Natural killer cell (primary cell): ENCODE measurements around the gene DENND5B. TPM values are rescaled to one million over a fixed set of nuclear protein-coding genes. Genes with fewer than 3 reads are reported as not detected.

Experiments
- ATAC-seq, 3 donors: fragments of 150-1000 bp in 2 of 3; fragments of 200-7000 bp in 1 of 3; cut with Tn5 transposase; 1 replicate in 1 of 3; 2 replicates in 2 of 3; pipeline ENCODE4 v1.10.0; 2021; ENCODE audit warnings: mild to moderate bottlenecking in 2 of 3, moderate library complexity in 2 of 3
- DNase-seq, 2 donors: peaks; one replicate each; pipeline versions ENCODE4 v3.0.0 to v3.0.0-alpha.2; 2013 to 2021; ENCODE audit warnings: mixed read lengths in 1 of 2
- H3K27ac ChIP-seq: one replicate; pipeline ENCODE4 v1.5.1; 2013; ENCODE audit warnings: mild to moderate bottlenecking, low read length
- H3K27me3 ChIP-seq: one replicate; pipeline ENCODE4 v1.6.1; 2013; ENCODE audit warnings: low read length; ENCODE audit not compliant: control insufficient read depth, insufficient read depth
- H3K36me3 ChIP-seq: one replicate; pipeline ENCODE4 v1.6.1; 2013; ENCODE audit warnings: low read length; ENCODE audit not compliant: control insufficient read depth, insufficient read depth
- H3K4me1 ChIP-seq: one replicate; pipeline ENCODE4 v1.6.1; 2013; ENCODE audit warnings: low read length; ENCODE audit not compliant: control insufficient read depth, insufficient read depth
- H3K4me3 ChIP-seq: one replicate; pipeline ENCODE4 v1.5.1; 2013; ENCODE audit warnings: low read length
- H3K9me3 ChIP-seq: one replicate; pipeline ENCODE4 v1.6.1; 2013; ENCODE audit warnings: low read length; ENCODE audit not compliant: control insufficient read depth, insufficient read depth
- H3K27ac Mint-ChIP-seq, 2 donors: one replicate each; pipeline ENCODE4 v1.8.0; 2022; ENCODE audit warnings: mild to moderate bottlenecking in 2 of 2, mixed read lengths in 2 of 2, moderate library complexity in 1 of 2
- H3K27me3 Mint-ChIP-seq, 2 donors: one replicate each; pipeline ENCODE4 v1.8.0; 2022; ENCODE audit warnings: low read depth in 2 of 2, mixed read lengths in 2 of 2
- H3K36me3 Mint-ChIP-seq: one replicate; pipeline ENCODE4 v1.8.0; 2022; ENCODE audit warnings: mixed read lengths
- H3K4me1 Mint-ChIP-seq, 2 donors: one replicate each; pipeline ENCODE4 v1.8.0; 2022; ENCODE audit warnings: mixed read lengths in 2 of 2
- H3K4me3 Mint-ChIP-seq: one replicate; pipeline ENCODE4 v1.8.0; 2022; ENCODE audit warnings: mild to moderate bottlenecking, moderate library complexity, mixed read lengths
- H3K9me3 Mint-ChIP-seq, 2 donors: one replicate each; pipeline ENCODE4 v1.8.0; 2022; ENCODE audit warnings: mixed read lengths in 2 of 2
- CTCF ChIP-seq: fragments of 200-600 bp; IDR thresholded peaks from one replicate; pipeline ENCODE4 v1.8.0; 2022; ENCODE audit warnings: antibody characterized with exemption
- WGBS: methylation state at CpG from one replicate; pipeline ENCODE4 v1.1.7; 2013; ENCODE audit warnings: missing lambda C conversion rate; ENCODE audit not compliant: insufficient coverage; 5-methylcytosine and 5-hydroxymethylcytosine counted together
- intact Hi-C: fragments of 100-400 bp; cut with micrococcal nuclease; formaldehyde crosslinking; loops from one replicate; pipeline ENCODE4 v1.14.2; 2022
- total RNA-seq, 4 donors: library from RNA; stranded (reverse); fragments of 120-200 nt in 1 of 4; gene quantifications; one replicate each; pipeline versions ENCODE4 v1.2.3 to v1.2.4, GENCODE V29; 2013 to 2022

The DENND5B gene
- total RNA-seq, 3 donors from 2014 or later (not counting 1 experiment from before 2014, with no cell fraction given): 0.52 to 2.4 (median 0.70) TPM

DNA sequence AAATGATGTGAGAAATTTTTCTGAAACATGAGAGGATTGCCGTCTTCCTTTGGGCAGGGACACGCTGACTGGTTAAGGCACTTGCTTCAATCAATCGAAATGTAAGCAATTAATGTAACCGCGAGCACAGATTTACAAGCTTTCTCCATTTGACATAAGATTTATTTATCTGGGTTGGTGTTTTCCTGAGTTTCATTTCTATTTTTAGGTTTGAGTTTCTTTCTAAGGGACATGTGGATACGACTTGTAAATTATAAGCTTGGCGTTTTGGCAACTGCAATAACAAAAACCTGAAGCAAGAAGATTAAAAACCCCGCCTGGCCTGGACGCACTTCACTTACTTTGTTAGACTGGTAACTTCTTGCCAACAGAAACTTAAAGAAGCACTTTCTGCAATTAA lies 244.7 kb downstream of the DENND5B start:
- Mint-ChIP-seq H3K27ac (no peak overlapping the region), H3K4me1 (no peaks in the 10 kb centered on the region), H3K4me3 (no peak overlapping the region), H3K9me3 (no peaks in the 10 kb centered on the region), H3K27me3 (peaks cover 0 to 6% of the 10 kb centered on the region in 2 donors), H3K36me3 (no peaks in the 10 kb centered on the region)
- no peak for ATAC-seq
- Histone ChIP-seq H3K36me3 (no peaks in the 10 kb centered on the region), H3K27ac (no peak overlapping the region), H3K4me1 (no peaks in the 10 kb centered on the region), H3K4me3 (no peak overlapping the region), H3K9me3 (no peaks in the 10 kb centered on the region), H3K27me3 (no peaks in the 10 kb centered on the region)
- no peak for DNase-seq
- no peak for TF ChIP-seq CTCF
- intact Hi-C loops: no loop called here
- WGBS: 28% methylated on average over 7 of the region's 9 CpGs

- Mint-ChIP-seq H3K36me3 (no peaks in the 10 kb centered on the region), H3K27ac (no peak overlapping the region), H3K9me3 (no peaks in the 10 kb centered on the region), H3K4me1 (no peaks in the 10 kb centered on the region), H3K4me3 (no peak overlapping the region), H3K27me3 (peaks cover 0 to 3% of the 10 kb centered on the region in 2 donors)
- 90% methylated on average over 8 of the region's 8 CpGs for WGBS
- Histone ChIP-seq H3K27ac (no peak overlapping the region), H3K4me1 (no peaks in the 10 kb centered on the region), H3K4me3 (no peak overlapping the region), H3K27me3 (no peaks in the 10 kb centered on the region), H3K9me3 (no peaks in the 10 kb centered on the region), H3K36me3 (no peaks in the 10 kb centered on the region)
- no peak for TF ChIP-seq CTCF
- ATAC-seq: no peak
- no peak for DNase-seq
- intact Hi-C loops: no loop called here
Measured at GRCh38 chr12:31343139-31343538, 247.8 kb downstream of the DENND5B start.

- Mint-ChIP-seq H3K4me1 (no peaks in the 10 kb centered on the region), H3K27me3 (peaks cover 0 to 3% of the 10 kb centered on the region in 2 donors), H3K4me3 (no peak overlapping the region), H3K9me3 (no peaks in the 10 kb centered on the region), H3K27ac (no peak overlapping the region), H3K36me3 (no peaks in the 10 kb centered on the region)
- DNase-seq (no peak), ATAC-seq (no peak)
- no peaks in the 10 kb centered on the region for H3K27me3 ChIP-seq
- 100% methylated on average over 1 of the region's 1 CpG for WGBS
- no peak overlapping the region for H3K4me3 ChIP-seq
- no peak for TF ChIP-seq CTCF
- no peaks in the 10 kb centered on the region for H3K4me1 ChIP-seq
- no peaks in the 10 kb centered on the region for H3K9me3 ChIP-seq
- H3K36me3 ChIP-seq: no peaks in the 10 kb centered on the region
- no peak overlapping the region for H3K27ac ChIP-seq
- intact Hi-C loops: no loop called here
Measured at GRCh38 chr12:31342286-31342685, 248.7 kb downstream of the DENND5B start.

DNA sequence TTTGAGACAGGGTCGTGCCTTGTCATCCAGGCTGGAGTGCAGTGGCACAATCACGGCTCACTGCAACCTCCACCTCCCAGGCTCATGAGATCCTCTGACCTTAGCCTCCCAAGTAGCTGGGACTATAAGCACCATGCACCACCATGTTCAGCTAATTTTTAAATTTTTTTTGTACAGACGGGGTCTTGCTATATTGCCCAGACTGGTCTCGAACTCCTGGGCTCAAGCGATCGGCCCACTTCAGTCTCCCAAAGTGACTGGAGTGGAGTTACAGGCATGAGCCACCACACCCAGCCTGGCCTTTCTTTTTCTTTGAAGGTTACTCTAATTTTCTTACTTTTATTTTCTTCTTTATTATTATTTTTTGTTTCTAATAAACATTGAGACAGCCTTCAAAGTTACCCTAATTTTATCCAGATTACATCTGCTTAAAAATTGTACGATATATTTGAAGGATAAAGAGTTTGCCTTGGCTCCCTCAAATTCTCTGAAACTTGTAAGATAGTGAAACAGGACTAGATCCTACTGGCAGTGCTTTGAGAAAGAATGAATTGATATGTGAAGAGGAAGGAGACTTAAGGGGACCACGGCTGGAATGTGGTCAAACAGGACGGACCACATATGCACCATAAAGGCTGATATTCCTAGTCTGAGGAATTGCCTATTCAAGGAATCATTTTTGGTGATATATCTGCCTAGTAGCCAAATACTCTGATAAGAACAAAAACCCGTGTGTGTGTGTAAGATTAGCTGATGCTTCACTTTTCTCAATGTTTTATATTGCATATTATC lies 250.9 kb downstream of the DENND5B start:
- H3K9me3 Mint-ChIP-seq: no peaks in the 10 kb centered on the region
- no peaks in the 10 kb centered on the region for H3K36me3 Mint-ChIP-seq
- no peak for TF ChIP-seq CTCF
- no peak overlapping the region for H3K4me3 Mint-ChIP-seq
- intact Hi-C loops: no loop called here
- no peaks in the 10 kb centered on the region for H3K4me1 Mint-ChIP-seq
- 88% methylated on average over 10 of the region's 10 CpGs for WGBS
- no peak overlapping the region for H3K27ac Mint-ChIP-seq
- Histone ChIP-seq H3K4me1 (no peaks in the 10 kb centered on the region), H3K9me3 (no peaks in the 10 kb centered on the region), H3K4me3 (no peak overlapping the region), H3K27me3 (no peaks in the 10 kb centered on the region), H3K27ac (no peak overlapping the region), H3K36me3 (no peaks in the 10 kb centered on the region)
- no peaks in the 10 kb centered on the region for H3K27me3 Mint-ChIP-seq
- no peak for DNase-seq
- ATAC-seq: no peak
